GM19467 (cell line): ENCODE results near the gene TEKT5.

Experiments used
- ATAC-seq: cut with Tn5 transposase; IDR thresholded peaks from one replicate; pipeline ENCODE4 v1.9.1; 2021; ENCODE audit warnings: mild to moderate bottlenecking, moderate library complexity; ENCODE audit not compliant: unreplicated experiment

The TEKT5 gene

DNA sequence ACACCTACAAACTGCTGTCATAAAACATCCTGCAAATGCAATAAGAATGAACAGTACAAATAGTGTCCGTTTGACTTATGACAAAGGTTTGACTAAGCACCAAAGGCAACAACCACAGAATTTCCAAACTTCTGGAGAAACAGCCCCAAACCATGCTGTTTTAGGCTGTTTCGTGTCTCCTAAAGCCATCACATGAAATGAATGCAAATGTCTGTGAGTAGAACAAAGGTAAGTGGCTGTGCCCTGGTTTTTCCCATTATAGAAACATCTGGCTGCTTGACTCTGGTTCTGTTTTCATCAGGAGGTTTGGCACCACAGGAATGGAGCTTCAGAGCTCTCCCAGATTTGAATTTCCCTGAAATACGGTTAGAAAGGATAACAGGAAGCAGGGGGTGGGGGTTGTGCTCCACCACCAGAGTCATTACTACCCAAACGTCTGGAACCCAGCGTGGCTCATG is 109.7 kb downstream of the TEKT5 start:
- ATAC-seq = no peak

DNA sequence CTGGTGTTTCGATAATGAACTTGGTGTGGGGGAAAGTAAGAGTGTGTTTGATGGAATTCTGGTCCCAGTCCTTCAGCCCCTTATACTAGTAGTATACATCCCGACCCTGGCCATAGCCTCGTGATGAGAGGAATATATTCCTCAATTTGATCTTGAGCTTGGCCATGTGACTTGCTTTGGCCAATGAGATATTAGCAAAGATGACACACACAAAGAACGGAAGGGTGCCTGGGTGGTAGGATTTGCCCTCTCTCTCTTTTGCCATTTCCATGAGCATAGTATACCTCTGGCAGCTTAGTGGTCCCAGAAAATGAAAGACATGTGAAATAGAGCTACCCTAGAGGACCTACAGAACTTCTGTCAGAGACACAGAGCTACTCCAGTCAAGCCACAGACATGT is 111.5 kb downstream of the TEKT5 start:
- no peak for ATAC-seq

DNA sequence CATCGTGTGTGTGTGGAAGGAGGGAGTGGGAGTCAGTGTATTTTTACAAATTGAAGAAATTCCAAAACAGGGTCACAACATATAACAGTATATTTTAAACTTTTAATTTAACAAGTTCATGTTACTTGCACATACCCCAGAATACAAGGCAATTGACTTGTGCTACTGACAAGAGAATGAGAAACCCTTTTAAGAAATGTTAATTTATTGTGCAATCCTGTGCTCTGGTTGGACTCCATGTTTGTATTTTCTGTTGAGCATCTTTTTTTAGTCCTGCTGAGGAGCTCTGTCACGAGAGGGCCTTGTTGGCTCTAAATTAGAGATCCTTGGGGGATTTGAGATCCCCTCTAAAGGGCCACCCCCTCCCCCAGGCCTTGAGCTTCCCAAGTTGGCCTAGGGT is 113.2 kb downstream of the TEKT5 start:
- ATAC-seq = no peak

DNA sequence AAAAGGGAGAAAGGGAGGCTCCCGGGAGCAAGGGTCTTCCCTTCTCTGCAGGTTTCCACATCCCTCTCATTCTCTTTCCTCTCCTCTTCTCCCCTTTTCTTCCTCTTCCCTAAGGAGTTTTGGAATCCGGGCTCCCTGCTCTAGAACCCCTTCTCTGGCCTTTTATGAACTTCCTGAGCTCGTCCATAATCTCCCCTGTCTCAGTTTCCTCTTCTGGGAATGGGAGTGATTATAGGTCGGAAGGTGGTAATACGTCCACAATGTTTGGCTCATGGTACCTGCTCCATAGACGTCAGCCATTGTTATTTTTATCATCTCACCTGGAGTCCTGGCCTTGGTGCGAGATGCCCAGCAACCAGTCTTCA is 113.9 kb downstream of the TEKT5 start:
- ATAC-seq = no peak

DNA sequence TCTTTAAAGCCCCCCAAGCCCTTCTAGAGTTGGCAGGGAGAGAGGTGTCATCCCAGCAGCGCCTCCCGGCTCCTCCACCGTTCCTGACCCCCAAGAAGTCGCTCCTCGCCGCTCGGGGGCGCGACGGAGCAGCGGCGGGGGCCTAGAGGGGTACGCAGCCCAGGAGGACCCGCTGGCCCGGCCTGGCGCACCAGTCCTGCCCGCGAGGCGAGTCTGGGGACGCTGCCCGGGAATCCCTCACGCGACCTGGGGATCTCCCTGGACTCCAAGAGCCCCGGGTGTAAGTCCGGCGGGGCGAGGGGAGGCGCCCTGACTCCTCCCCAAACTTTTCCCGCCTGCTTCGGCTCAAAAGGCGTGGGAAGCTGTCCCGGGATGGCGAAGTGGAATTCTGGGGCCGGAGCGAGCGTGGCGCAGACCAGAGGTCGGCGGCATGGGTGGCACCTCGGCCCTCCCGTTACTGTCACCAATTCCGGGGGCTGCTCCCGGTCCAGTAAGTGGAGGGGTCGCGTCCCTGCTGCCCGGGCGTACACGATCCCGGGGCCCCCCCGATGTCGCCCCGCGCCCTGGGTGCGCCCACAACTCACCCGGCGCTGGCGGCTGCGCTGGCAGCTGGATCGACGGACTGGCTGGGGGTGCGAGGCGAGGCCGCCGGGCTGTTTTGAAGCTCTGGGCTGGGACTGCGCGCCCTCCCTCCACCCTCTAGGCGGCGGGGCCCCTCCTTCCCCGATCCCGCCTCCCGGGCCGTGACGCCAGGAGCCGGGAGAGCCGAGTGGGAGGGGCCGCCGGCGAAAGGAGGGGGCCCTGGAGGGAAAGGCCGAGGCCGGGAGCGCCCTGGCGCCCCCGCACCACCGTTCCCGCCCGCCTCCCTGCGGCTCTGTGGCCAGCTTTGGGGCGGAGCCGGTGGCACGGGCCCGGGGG is 114.5 kb downstream of the TEKT5 start, which contains the start of gene EMP2:
TSS of gene EMP2 (minus strand) at position 634 of the 918 bp plus-strand sequence. CDS start 32,981 bp downstream, outside the sequence.
- ATAC-seq = no peak

DNA sequence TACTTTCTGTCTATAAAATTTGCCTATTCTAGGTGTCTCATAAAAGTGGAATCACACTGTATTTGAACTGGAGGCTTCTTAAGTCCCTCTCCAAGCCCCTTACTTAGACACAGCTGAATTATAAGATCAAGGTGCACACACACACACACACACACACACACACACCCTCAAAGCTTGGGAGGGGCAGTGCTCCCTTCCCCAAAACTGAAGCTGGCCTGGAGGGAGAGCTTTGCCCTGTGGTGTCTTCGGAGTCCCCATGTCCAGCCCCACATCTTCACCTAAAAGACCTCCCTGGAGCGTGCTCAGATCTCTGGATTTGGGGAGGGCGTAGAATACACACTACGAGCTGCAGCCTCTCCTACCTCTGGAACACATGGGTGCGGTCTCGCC is 115.2 kb downstream of the TEKT5 start:
- ATAC-seq = no peak

DNA sequence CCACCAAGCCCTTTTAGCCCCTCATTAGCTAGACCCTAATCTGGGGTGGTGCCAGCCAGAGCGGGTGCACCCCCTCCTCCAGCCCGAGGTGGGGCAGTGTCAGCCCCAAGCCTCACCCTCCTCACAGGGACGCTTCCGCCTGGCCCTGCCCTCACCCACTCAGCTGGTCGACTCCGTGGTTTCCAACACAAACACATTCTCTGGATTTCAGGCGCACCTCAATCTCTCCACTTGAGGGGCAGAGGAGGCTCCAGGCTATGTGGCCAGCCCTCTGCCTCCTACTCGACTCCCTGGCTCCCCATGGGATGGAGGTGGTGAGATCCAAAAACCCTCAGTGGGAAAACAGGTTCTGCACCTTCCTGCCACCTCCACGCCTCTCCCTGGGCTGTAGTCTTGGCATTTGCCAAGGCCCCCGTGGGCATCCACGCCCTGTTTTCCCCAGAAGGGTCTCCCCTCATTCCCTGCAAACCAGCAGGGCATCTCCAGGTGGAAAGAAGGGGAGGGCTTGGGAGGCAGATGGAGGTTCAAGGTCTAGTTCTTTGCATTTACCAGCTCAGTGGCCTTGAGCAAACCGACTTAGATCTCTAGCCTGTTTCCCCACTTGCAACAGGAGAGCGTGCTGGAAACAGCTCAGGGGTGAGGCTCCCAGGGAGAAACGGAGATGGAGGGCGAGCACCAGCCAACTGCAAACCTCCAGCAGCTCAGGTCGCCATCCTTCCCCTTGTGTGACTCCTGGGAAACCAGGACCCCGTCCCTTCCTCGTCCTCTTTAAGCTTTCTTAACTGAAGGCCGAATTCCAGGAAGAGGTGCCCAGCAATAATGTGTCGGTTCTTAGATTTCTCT is 116.0 kb downstream of the TEKT5 start:
- ATAC-seq = no peak
